NT2/D1 (cell line): ENCODE results near the gene PHETA1.
A peak's percentile ranks its signal among the peaks of the same experiment; 100 is the strongest.

Experiments
- DNase-seq: peaks from one replicate; pipeline ENCODE4 v3.0.0-alpha.2; 2011; ENCODE audit warnings: low read depth, low spot score
- H3K27me3 ChIP-seq: 2 replicates; pipeline ENCODE4 v1.6.0; 2011; ENCODE audit warnings: mild to moderate bottlenecking; ENCODE audit not compliant: insufficient read length, insufficient read depth
- H3K36me3 ChIP-seq: 2 replicates; pipeline ENCODE4 v1.6.1; 2011; ENCODE audit warnings: mild to moderate bottlenecking, low read length, mixed read lengths; ENCODE audit not compliant: insufficient read depth, insufficient read length
- H3K4me1 ChIP-seq: 2 replicates; pipeline ENCODE4 v1.5.1; 2011; ENCODE audit not compliant: insufficient read depth, insufficient read length
- H3K4me3 ChIP-seq: 2 replicates; pipeline ENCODE4 v1.5.1; 2011; ENCODE audit warnings: low read depth; ENCODE audit not compliant: insufficient read length
- H3K9ac ChIP-seq: 2 replicates; pipeline ENCODE4 v1.6.0; 2011; ENCODE audit warnings: low read depth; ENCODE audit not compliant: insufficient read length
- H3K9me3 ChIP-seq: 2 replicates; pipeline ENCODE4 v1.5.1; 2011; ENCODE audit warnings: mild to moderate bottlenecking, low read length; ENCODE audit not compliant: insufficient read depth
- SUZ12 ChIP-seq: IDR thresholded peaks from 2 replicates; pipeline ENCODE4 v1.6.1; 2011; ENCODE audit not compliant: insufficient read length, insufficient read depth; ENCODE audit errors: extremely low read depth
- YY1 ChIP-seq: IDR thresholded peaks from 2 replicates; pipeline ENCODE4 v1.6.1; 2011; ENCODE audit not compliant: insufficient read length, insufficient read depth
- ZNF274 ChIP-seq: IDR thresholded peaks from 2 replicates; pipeline ENCODE4 v1.6.1; 2011; ENCODE audit warnings: mild to moderate bottlenecking, low read depth, low read length

Gene PHETA1

GRCh38 chr12:111362687-111363475 is 6.0 kb downstream of the PHETA1 start:
- Histone ChIP-seq H3K36me3 (peaks cover 46% of the 10 kb centered on the region), H3K27me3 (no peaks in the 10 kb centered on the region), H3K9ac (peak overlapping the region; percentile 52), H3K9me3 (no peaks in the 10 kb centered on the region), H3K4me3 (no peak overlapping the region), H3K4me1 (peaks cover 31% of the 10 kb centered on the region)
- no peak for DNase-seq
- TF ChIP-seq YY1 (no peak), SUZ12 (no peak), ZNF274 (no peak)

GRCh38 chr12:111361717-111362576 is 6.9 kb downstream of the PHETA1 start:
- no peaks in the 10 kb centered on the region for H3K27me3 ChIP-seq
- peaks cover 46% of the 10 kb centered on the region for H3K36me3 ChIP-seq
- no peak for DNase-seq
- H3K4me3 ChIP-seq: no peak overlapping the region
- H3K9ac ChIP-seq: peak overlapping the region; percentile 26
- TF ChIP-seq YY1 (no peak), SUZ12 (no peak), ZNF274 (no peak)
- peaks cover 26% of the 10 kb centered on the region for H3K4me1 ChIP-seq
- no peaks in the 10 kb centered on the region for H3K9me3 ChIP-seq

GRCh38 chr12:111361073-111361716 is 7.7 kb downstream of the PHETA1 start:
- no peak for DNase-seq
- peaks cover 44% of the 10 kb centered on the region for H3K36me3 ChIP-seq
- TF ChIP-seq YY1 (no peak), ZNF274 (no peak), SUZ12 (no peak)
- H3K27me3 ChIP-seq: no peaks in the 10 kb centered on the region
- H3K9ac ChIP-seq: peak overlapping the region; percentile 9
- H3K4me3 ChIP-seq: no peak overlapping the region
- H3K9me3 ChIP-seq: no peaks in the 10 kb centered on the region
- peaks cover 26% of the 10 kb centered on the region for H3K4me1 ChIP-seq

DNA sequence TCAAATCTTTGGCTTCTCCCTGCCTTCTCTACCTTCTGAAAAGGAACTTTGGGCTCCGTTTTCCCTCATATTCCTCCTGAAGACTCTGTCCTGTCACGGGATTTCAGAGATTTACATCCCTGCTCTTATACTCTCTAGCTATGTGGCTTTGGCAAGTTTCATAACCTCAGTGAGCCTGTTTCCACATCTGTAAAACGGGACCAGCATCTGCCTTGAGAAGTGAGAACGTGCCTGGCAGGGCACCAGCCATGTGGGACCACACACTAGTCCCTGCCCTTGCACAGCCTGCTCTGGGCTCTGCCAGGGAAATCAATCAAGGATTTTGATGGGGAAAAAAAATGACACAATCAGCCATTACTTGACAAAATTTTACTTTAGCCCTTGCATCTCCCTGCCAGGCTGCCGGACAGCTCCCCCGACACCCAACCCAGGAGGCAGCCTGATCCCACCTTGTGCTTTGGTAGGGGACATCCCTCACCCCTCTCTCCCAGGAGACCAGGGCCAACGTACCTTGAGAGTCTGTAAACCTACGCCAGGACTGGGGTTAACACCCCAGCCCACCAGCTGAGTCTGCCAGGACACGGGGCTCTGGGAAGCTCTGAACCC is 8.5 kb downstream of the PHETA1 start:
- peak overlapping the region; percentile 9 for H3K9ac ChIP-seq
- no peak overlapping the region for H3K4me3 ChIP-seq
- peaks cover 37% of the 10 kb centered on the region for H3K36me3 ChIP-seq
- peaks cover 26% of the 10 kb centered on the region for H3K4me1 ChIP-seq
- H3K27me3 ChIP-seq: no peaks in the 10 kb centered on the region
- TF ChIP-seq YY1: no peak
- TF ChIP-seq ZNF274: no peak
- TF ChIP-seq SUZ12: no peak
- H3K9me3 ChIP-seq: no peaks in the 10 kb centered on the region
- DNase-seq: no peak

DNA sequence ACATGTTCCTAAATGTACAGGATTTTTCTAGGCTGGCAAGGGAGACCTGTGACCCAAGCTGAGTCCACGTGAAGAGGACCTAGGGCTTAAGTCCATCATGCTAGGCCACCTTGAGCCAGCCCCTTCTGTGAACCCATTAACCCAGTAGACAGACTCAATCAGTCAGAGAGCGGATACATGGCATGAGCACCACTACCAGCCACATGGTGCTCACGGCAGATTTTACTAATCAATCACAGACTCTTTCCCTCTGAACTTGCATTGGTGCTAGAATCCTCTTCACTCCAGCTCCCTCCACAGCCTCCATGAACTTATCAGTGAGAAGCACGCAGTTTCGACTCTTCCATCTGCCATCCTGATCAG is 9.0 kb downstream of the PHETA1 start:
- Histone ChIP-seq H3K36me3 (peaks cover 32% of the 10 kb centered on the region), H3K9ac (no peak overlapping the region), H3K4me1 (peaks cover 26% of the 10 kb centered on the region), H3K4me3 (no peak overlapping the region), H3K27me3 (no peaks in the 10 kb centered on the region), H3K9me3 (no peaks in the 10 kb centered on the region)
- no peak for DNase-seq
- TF ChIP-seq YY1: no peak
- TF ChIP-seq ZNF274: no peak
- no peak for TF ChIP-seq SUZ12

DNA sequence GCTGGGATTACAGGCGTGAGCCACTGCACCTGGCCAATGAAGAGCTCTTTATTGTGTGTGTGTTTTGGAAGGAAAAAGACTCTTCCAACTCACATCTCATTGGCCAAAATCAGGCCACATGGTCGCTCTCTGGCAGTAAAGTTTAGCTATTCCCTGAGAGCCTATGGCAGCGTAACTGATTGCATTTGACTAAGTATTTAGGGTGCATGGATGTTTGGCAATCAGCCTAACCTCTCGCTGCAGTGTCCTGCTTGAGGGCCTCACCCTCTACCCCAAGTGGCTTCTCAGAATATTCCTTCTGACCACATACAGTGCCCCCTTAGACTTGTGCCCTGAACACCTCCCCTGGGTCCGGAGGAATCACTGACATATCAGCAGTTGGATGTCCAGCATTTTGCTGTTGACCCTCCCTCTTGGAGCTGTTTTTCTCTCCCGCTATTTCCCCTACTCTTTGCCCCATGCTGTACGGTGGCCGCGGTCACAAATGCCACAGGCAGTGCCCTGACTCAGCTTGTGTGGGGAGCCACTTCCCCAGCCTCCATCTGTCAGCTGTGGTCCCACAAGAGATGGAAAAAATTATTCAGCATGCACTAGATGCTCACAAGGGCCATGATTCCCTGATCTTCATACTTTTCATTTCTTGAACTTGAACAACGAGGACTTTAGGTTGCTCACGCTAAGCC is 9.5 kb downstream of the PHETA1 start:
- Histone ChIP-seq H3K9ac (no peak overlapping the region), H3K4me3 (no peak overlapping the region), H3K4me1 (peaks cover 26% of the 10 kb centered on the region), H3K27me3 (no peaks in the 10 kb centered on the region), H3K9me3 (no peaks in the 10 kb centered on the region), H3K36me3 (peaks cover 27% of the 10 kb centered on the region)
- TF ChIP-seq SUZ12 (no peak), ZNF274 (no peak), YY1 (no peak)
- DNase-seq: no peak
